Kidney glomerular epithelial cell (primary cell): Measurements from ENCODE around the gene LDLRAD4.

Experiments used
- DNase-seq: peaks from one replicate; lab custom pipeline; 2025; lab: John Stamatoyannopoulos, UW

LDLRAD4 gene

DNA sequence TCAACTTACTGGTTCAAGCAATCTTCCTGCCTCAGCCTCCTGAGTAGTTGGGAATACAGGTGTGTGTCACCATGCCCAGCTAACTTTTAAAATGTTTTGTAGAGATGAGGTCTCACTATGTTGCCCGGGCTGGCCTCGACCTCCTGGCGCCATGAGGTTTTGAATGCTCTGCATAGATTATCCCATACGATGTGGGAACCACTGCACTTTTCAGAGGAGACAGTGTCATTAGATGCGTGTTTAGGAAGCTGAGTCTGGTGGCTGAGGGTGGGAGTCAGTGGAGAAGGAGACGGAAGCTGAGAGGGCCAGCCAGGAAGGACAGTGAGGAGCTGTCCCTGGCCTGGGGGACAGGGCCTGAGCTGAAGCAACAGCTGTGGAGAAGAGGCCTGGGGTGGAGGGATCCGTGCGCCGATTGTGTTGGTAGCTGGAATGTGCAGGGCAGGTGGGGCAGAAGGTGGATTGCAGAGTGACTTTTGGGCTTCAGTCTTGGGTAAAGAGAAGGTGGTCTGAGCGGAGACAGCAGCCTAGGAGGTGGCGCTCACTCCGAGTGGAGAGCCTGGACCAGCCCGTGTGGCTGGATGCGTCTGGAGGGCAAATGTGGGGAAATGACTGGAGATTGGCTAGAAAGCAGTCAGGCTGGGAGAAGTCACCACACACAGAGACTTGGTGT is 68.0 kb downstream of the LDLRAD4 start:
- no peak for DNase-seq

GRCh38 chr18:13287372-13287771 is 68.8 kb downstream of the LDLRAD4 start:
- DNase-seq, result no peak

DNA sequence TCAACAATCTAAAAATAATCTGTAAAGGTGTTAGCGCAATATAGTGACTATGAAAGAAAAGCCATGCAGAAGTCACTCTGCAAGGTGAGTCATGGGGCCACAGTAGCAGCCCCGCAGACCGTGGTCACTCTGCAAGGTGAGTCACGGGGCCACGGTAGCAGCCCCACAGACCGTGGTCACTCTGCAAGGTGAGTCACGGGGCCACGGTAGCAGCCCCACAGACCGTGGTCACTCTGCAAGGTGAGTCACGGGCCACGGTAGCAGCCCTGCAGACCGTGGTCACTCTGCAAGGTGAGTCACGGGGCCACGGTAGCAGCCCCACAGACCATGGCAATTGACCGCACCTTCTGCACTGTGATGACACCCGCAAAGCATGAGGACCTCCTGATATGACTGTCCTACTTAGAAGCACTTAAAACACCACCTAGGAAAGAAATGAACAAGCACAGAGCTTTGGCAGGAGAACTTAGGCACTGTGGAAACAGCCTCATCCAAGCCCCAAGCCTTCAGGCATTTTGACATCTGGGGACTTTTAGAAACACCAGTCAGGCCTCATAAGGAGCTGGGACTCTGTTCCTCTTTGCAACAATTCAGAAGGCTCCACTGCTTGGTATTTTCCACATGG is 70.1 kb downstream of the LDLRAD4 start:
- no peak for DNase-seq

DNA sequence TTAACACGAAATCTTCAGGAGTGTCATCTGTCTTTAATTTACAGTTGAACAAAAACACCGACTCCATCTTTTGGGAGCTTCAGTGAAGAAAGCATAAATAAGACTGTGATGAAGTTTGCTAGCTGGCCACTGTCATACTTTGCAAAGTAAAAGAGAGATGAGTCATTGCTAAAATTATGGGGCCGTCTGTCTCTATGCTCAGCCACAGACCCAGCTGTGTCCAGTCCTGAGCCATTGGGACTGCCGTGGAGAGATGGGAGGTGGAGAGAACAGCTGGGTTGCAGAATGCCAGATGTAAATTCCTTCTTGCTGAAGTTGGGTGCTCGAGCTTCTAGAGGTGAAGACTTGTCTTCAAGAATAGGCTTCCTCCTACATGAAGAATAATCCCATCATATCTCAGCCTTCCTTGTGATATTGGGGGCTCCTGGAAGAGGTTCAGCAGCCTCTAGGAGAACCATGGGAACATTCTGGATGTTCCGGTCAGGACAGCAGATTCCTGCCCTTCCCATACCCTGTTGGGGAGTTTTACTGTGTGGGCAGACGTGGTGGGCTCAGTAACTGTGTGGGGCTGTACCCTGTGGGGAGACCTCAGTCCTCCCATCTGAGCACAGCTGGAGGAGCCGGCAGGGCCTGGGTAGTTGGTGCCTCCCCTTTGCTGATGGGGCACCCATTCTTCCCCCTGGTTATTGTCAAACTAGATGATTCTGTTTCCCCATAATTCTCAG is 71.1 kb downstream of the LDLRAD4 start:
- no peak for DNase-seq

- no peak for DNase-seq
Measured at GRCh38 chr18:13290856-13291271, 72.3 kb downstream of the LDLRAD4 start.

DNA sequence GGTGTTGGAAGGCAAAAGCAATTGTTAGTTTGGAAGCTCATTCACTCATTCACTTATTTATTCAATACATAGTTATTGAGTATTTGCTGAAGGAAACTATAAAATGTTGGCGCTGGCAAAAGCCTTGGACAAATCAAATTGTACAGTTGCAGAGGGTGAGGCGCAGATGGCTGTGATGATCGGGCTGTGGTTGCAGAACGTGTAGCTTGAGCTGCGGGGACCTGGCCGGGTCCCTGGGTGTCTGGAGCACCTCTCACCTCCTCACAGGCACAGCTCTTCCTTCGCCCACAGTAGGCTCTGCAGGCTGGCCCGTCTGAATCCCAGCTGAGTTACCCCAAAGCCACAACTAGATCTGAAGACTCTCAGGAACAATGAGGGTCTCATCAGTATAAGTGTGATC is 72.7 kb downstream of the LDLRAD4 start:
- no peak for DNase-seq

DNA sequence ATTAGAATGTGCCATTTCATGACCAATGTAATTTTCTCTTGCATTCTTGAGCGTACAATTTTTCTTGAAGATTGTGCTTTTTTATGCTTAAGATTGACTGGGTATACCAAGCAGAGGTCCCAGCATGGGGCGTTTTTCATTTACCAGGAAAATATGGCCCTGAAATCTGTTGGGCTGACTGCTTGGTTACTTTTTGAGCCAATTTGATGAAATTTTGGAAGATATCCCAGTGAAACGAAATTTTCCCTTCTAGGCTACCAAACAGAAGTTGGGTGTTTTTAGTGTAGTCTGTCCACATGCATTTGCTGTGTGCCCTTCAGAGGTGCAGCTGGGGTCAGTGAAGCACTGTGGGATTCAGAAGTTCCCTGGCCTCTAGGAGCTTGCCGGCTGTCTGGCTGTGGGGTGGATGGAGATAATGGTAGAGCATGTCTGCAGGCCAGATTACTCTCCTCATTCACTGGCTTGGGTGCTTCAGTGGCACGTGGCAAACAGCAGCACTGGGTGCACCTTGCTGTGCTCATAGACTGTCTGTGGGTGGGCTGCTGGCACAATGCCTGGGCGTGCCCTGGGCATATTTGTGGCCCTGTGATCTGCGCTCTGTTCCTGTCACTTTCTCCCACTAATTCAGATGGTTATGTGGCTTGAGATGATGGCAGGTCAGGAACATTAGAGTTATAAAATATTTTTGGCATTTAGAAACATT is 73.3 kb downstream of the LDLRAD4 start:
- DNase-seq, result no peak

- no peak for DNase-seq
Measured at GRCh38 chr18:13292736-13293135, 74.2 kb downstream of the LDLRAD4 start.

- no peak for DNase-seq
Measured at GRCh38 chr18:13294309-13294708, 75.7 kb downstream of the LDLRAD4 start.

DNA sequence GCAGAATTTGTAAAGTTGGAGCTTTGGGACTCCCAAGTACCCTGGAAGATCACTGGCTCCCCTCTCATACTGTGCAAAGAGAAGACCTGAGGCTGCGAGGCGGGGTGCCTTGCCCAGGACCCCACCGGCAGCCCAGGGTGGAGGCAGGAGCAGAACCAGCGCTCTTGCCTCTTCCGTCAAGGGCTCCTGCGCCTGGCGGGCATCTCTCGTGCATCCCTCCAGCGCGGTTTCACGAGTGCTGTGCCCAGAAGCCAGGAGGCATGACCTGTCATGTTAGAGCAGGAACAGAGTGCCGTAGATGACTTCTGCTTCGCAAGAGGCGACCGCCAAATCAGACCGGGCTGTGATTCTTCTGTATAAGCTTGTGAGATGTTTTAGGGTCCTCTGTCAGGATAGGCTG is 77.3 kb downstream of the LDLRAD4 start:
- DNase-seq, result no peak

- DNase-seq, result no peak
Measured at GRCh38 chr18:13296867-13297574, 78.5 kb downstream of the LDLRAD4 start.

DNA sequence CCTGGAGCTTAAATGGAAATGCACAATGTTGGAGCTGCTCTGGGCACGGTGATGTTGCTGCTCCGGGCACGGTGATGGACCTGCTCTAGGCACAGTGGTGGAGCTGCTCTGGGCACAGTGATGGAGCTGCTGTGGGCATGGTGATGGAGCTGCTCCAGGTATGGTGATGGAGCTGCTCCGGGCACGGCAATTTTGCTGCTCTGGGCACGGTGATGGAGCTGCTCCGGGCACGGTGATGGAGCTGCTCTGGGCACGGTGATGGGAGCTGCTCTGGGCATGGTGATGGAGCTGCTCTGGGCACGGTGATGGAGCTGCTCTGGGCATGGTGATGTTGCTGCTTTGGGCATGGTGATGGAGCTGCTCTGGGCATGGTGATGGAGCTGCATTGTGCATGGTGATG is 79.7 kb downstream of the LDLRAD4 start:
- DNase-seq, result no peak

DNA sequence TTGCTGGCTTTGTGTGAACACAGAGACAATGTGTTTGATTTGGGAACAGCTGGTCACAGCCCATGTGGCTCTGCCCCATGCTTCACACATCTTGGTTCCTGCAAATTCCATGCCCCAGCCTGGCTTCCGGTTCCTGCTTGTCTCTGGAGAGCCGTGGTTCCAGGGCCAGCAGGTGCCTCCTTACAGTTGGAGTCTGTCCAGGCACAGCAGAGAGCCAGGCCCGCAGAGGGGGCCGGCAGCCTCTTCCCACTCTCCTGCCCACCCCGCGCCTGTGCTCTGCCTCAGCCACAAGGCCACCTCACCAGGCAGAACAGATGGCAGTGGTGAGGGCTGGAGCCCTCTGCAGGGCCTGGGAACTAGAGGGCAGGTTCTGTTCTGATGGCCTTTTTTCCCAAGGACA is 81.5 kb downstream of the LDLRAD4 start:
- no peak for DNase-seq

- no peak for DNase-seq
Measured at GRCh38 chr18:13300796-13301195, 82.2 kb downstream of the LDLRAD4 start.

GRCh38 chr18:13302040-13302439 is 83.5 kb downstream of the LDLRAD4 start:
- DNase-seq, result no peak

DNA sequence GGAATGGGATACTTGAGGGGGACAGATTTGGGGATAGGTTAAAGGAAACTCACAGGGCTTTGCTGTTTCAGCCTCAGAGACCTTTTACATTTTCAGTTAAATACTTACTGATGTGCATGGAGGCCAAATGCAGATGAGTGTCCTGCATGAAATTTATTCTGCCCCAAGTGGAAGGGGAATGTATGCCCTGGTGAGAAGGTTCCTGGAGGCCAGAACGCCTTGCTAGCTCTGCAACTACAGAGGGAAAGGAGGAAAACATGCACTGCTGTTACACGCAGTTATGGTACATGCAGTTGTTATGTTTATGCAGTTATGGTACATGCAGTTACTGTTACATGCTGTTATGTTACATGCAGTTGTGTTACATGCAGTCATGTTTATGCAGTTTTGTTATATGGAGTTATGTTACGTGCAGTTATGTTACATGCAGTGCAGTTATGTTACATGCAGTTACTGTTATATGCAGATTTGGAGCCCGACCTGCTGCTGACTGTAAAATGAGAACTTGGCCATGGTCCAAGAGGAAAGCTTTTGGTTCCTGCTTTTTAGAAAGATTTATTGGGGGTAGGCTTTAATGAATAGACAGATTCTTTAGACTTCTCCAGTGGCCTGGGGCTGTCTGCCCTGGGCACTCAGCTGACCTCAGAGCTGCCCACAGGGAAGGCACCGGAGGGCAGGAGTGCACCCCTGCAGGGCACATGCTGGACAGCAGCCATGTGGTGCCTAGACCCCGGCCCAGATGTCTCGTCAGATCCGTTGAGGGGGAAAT is 84.1 kb downstream of the LDLRAD4 start:
- DNase-seq, result no peak

DNA sequence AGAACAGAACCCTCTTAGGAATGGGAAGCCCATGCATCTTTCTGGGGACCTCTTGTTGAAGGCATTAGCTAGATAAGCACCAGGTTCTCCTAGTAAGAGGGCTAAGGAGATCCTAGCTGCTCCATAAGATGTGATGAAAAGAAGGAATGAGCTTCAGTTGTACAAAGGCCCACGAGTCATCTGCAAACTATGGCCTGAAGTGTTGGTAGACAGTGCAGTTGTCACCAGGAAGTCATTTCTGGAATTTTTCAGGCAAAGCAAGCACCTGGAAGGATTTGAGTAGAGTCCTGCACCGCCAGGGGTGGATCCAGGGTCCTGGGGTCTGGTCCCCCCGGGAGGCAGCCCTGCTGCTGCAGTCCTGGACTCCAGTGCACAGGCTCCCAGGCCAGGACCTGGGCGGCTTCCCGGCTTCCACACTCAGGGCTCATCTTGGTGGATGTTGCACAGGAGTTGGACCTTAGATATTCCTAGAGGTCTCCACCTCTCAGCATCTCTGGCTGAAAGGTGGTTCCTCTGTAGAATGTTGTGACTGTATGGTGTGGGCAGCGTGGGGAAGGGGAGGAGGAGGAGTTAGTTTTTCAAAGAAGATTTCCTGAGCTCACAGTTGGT is 85.3 kb downstream of the LDLRAD4 start:
- no peak for DNase-seq

DNA sequence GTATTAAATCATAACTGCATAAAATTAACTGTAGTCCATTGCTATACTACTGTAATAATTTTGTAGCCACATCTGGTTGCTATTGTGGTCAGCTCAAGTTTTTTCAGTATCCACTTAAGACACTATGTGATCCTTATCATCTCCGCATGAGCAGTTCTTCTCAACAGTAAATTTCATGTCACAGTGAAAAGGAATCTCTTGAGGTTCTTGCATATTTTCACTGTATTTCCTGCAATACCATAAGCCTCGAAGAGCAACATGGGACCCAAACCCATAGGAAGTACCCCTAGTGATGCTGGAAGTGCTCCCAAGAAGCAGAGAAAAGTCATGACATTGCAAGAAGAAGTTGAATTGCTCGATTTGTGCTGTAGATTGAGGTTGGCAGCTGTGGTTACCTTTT is 86.7 kb downstream of the LDLRAD4 start:
- no peak for DNase-seq

DNA sequence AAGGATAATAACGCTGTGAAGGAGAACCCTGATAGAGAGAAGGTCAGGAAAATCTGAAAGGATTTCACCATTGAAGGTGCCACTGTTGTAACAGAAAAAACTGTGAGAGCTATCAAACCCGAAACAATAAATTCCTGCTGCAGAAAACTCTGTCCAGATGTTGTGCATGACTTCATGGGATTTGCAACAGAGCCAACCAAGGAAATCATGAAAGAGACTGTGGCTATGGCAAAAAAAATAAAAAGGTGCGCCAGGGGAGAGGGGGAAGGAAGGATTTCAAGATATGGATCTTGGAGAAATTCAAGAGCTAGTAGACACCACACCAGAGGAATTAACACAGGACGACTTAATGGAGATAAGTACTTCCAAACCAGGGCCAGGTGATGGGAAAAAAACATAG is 88.0 kb downstream of the LDLRAD4 start:
- no peak for DNase-seq

DNA sequence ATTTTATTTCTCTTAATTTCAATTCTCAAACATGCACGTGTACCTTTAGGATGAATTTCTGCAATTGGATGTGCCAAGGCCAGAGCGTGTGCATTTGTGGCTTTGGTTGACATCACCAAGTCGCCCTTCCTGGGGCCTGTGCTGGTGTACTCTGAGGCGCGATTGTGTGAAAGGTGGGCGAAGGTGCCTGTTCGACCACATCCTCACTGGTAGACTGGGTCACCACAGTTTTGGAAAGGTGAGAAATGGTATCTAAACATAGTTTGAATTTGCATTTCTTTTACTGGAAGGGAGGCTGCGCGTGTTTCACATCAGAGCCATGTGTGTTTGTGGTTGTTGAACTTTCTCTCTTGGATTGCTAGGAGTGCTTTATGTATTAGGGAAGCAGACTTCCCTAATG is 89.8 kb downstream of the LDLRAD4 start:
- no peak for DNase-seq
